Sigmoid colon (tissue), 4 donors: ENCODE results near the gene GBX2.

Experiments used
- CTCF ChIP-seq, 4 experiments: fragments of 450-650 bp in 3 of 4; fragments of 200-600 bp in 1 of 4; IDR thresholded peaks; one replicate each; pipeline ENCODE4 v1.5.1; 2016 to 2019; ENCODE audit warnings: antibody characterized with exemption in 4 of 4, mild to moderate bottlenecking in 3 of 4, moderate library complexity in 2 of 4
- POLR2A ChIP-seq, 2 donors: fragments of 450-650 bp; IDR thresholded peaks; one replicate each; pipeline ENCODE4 v1.6.1; 2016; ENCODE audit warnings: antibody characterized with exemption in 2 of 2, mild to moderate bottlenecking in 2 of 2, moderate library complexity in 2 of 2
- POLR2AphosphoS5 ChIP-seq, 4 donors: sonication (generic); formaldehyde crosslinking; IDR thresholded peaks; one replicate each; pipeline ENCODE4 v1.6.1; 2017; ENCODE audit warnings: antibody characterized with exemption in 4 of 4

- no peak for TF ChIP-seq POLR2A (IDR thresholded peaks at IDR 0.05)
- no peak for TF ChIP-seq CTCF (IDR thresholded peaks at IDR 0.05)
- no peak for TF ChIP-seq POLR2AphosphoS5 (IDR thresholded peaks at IDR 0.05)
Observed at GRCh38 chr2:236128321-236128720, 39.9 kb downstream of the GBX2 start.
